GM18873 (cell line): ENCODE data around the gene CASD1.
A peak's percentile ranks its signal among the peaks of the same experiment; 100 is the strongest.

Experiments used
- ATAC-seq: cut with Tn5 transposase; IDR thresholded peaks from one replicate; pipeline ENCODE4 v1.9.1; 2021; ENCODE audit warnings: mild to moderate bottlenecking, moderate library complexity, moderate number of reproducible peaks; ENCODE audit not compliant: unreplicated experiment, low FRiP score

CASD1 gene

GRCh38 chr7:94578614-94579013 is 69.0 kb downstream of the CASD1 start:
- no peak for ATAC-seq

GRCh38 chr7:94579470-94579869 is 69.9 kb downstream of the CASD1 start:
- no peak for ATAC-seq

- ATAC-seq = no peak
Measured at GRCh38 chr7:94580601-94581000, 71.0 kb downstream of the CASD1 start.

GRCh38 chr7:94584113-94584512 is 74.5 kb downstream of the CASD1 start:
- ATAC-seq = no peak

GRCh38 chr7:94588075-94588474 is 78.5 kb downstream of the CASD1 start:
- no peak for ATAC-seq

- no peak for ATAC-seq
Measured at GRCh38 chr7:94590526-94591162, 81.0 kb downstream of the CASD1 start.

GRCh38 chr7:94591176-94591575 is 81.6 kb downstream of the CASD1 start:
- no peak for ATAC-seq

GRCh38 chr7:94594882-94595281 is 85.3 kb downstream of the CASD1 start:
- ATAC-seq = no peak

GRCh38 chr7:94595717-94596116 is 86.1 kb downstream of the CASD1 start:
- no peak for ATAC-seq

GRCh38 chr7:94600267-94600666 is 90.7 kb downstream of the CASD1 start:
- ATAC-seq = no peak

GRCh38 chr7:94602181-94602580 is 92.6 kb downstream of the CASD1 start:
- no peak for ATAC-seq

GRCh38 chr7:94605031-94605430 is 95.4 kb downstream of the CASD1 start:
- peak; percentile 43 for ATAC-seq
